SU-DHL-6 (cell line): ENCODE results near the gene ACOT8.

ENCODE experiments used
- H2AFZ ChIP-seq: fragments of 200-600 bp; sonication (generic); 2 replicates; pipeline ENCODE4 v1.6.1; 2014; ENCODE audit warnings: low read depth, mild to moderate bottlenecking, moderate library complexity, mixed read lengths, antibody characterized with exemption, low read length; ENCODE audit not compliant: severe bottlenecking
- H3F3A ChIP-seq: fragments of 200-600 bp; shearing (Covaris generic); 2 replicates; pipeline ENCODE4 v1.6.0; 2016; ENCODE audit warnings: antibody characterized with exemption, mild to moderate bottlenecking; ENCODE audit not compliant: insufficient read depth
- H3K27ac ChIP-seq: fragments of 200-600 bp; sonication (generic); 2 replicates; pipeline ENCODE4 v1.5.1; 2016; ENCODE audit warnings: low read depth, mild to moderate bottlenecking, low read length, moderate library complexity, mixed read lengths
- H3K27me3 ChIP-seq: fragments of 200-600 bp; sonication (generic), shearing (Covaris generic); 2 replicates; pipeline ENCODE4 v1.6.0; 2014; ENCODE audit warnings: mild to moderate bottlenecking, low read length
- H3K36me3 ChIP-seq: fragments of 200-600 bp; sonication (generic); 2 replicates; pipeline ENCODE4 v1.6.1; 2014; ENCODE audit warnings: mild to moderate bottlenecking, low read length, mixed read lengths
- H3K4me2 ChIP-seq: fragments of 300-600, 200-600 bp; shearing (Covaris generic), sonication (generic); 2 replicates; pipeline ENCODE4 v1.6.0; 2014; ENCODE audit warnings: low read length, low read depth, mild to moderate bottlenecking; ENCODE audit not compliant: poor library complexity, severe bottlenecking
- H3K4me3 ChIP-seq: fragments of 200-600 bp; sonication (generic); 2 replicates; pipeline ENCODE4 v1.5.1; 2014; ENCODE audit warnings: antibody characterized with exemption, low read length, mild to moderate bottlenecking, mixed read lengths; ENCODE audit not compliant: insufficient read depth, poor library complexity, severe bottlenecking
- H3K79me2 ChIP-seq: fragments of 200-600 bp; sonication (generic); 2 replicates; pipeline ENCODE4 v1.6.1; 2014; ENCODE audit warnings: mild to moderate bottlenecking, low read length, moderate library complexity; ENCODE audit not compliant: insufficient read depth
- H3K9ac ChIP-seq: fragments of 200-600 bp; sonication (generic); 2 replicates; pipeline ENCODE4 v1.7.0; 2014; ENCODE audit warnings: mild to moderate bottlenecking, low read length
- H3K9me2 ChIP-seq: fragments of 200-600 bp; sonication (generic); replicated peaks from 2 replicates; pipeline ENCODE4 v1.6.1; 2014; ENCODE audit warnings: low read length; ENCODE audit not compliant: insufficient read depth
- H3K9me3 ChIP-seq: fragments of 200-600 bp; sonication (generic); 2 replicates; pipeline ENCODE4 v1.6.1; 2014; ENCODE audit warnings: low read length, mixed read lengths; ENCODE audit not compliant: insufficient read depth
- H4K20me1 ChIP-seq: fragments of 200-600 bp; sonication (generic); 2 replicates; pipeline ENCODE4 v1.6.1; 2014; ENCODE audit warnings: low read depth, mild to moderate bottlenecking, antibody characterized with exemption, low read length, moderate library complexity, mixed read lengths
- EZH2phosphoT487 ChIP-seq: fragments of 200-600 bp; sonication (generic), shearing (Covaris generic); conservative IDR thresholded peaks from 2 replicates; pipeline ENCODE4 v1.6.1; 2018; ENCODE audit warnings: mild to moderate bottlenecking, antibody characterized with exemption, low read length, moderate library complexity, mixed read lengths
- TF ChIP-seq, protein P1 (sequence below): fragments of 200-600 bp; sonication (generic); IDR thresholded peaks from one replicate; pipeline ENCODE4 v1.5.1; 2017; ENCODE audit warnings: antibody characterized with exemption, mild to moderate bottlenecking, low read length, moderate library complexity; ENCODE audit not compliant: insufficient read depth, poor library complexity, severe bottlenecking

The ACOT8 gene

DNA sequence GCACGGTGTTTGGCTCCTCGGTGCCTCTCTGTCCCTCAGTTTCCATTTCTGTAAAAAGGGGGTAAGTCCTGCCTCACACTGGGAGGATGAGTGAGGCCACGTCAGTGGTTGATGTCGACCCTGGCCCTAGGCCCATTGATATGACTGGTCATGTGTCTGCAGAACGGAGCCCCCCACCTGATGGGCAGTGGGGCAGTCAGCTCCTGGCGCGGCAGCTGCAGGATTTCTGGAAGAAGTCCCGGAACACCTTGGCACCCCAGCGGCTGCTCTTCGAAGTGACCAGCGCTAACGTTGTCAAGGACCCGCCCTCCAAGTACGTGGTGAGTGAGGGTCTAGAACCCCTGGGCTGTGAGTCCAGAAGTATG lies 22.4 kb downstream of the ACOT8 start:
- TF ChIP-seq, protein P1, sequence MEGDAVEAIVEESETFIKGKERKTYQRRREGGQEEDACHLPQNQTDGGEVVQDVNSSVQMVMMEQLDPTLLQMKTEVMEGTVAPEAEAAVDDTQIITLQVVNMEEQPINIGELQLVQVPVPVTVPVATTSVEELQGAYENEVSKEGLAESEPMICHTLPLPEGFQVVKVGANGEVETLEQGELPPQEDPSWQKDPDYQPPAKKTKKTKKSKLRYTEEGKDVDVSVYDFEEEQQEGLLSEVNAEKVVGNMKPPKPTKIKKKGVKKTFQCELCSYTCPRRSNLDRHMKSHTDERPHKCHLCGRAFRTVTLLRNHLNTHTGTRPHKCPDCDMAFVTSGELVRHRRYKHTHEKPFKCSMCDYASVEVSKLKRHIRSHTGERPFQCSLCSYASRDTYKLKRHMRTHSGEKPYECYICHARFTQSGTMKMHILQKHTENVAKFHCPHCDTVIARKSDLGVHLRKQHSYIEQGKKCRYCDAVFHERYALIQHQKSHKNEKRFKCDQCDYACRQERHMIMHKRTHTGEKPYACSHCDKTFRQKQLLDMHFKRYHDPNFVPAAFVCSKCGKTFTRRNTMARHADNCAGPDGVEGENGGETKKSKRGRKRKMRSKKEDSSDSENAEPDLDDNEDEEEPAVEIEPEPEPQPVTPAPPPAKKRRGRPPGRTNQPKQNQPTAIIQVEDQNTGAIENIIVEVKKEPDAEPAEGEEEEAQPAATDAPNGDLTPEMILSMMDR = no peak
- TF ChIP-seq EZH2phosphoT487 = no peak
- H2AFZ ChIP-seq = no peak overlapping the region
- no peak overlapping the region for H3K27ac ChIP-seq
- H3K9ac ChIP-seq = no peak overlapping the region
- H3K9me2 ChIP-seq = no peaks in the 10 kb centered on the region
- no peaks in the 10 kb centered on the region for H3K9me3 ChIP-seq
- no peaks in the 10 kb centered on the region for H3K79me2 ChIP-seq
- no peak overlapping the region for H3K4me3 ChIP-seq
- H4K20me1 ChIP-seq = no peaks in the 10 kb centered on the region
- H3K36me3 ChIP-seq = no peaks in the 10 kb centered on the region
- H3F3A ChIP-seq = no peaks in the 10 kb centered on the region
- no peaks in the 10 kb centered on the region for H3K27me3 ChIP-seq
- H3K4me2 ChIP-seq = no peak overlapping the region

DNA sequence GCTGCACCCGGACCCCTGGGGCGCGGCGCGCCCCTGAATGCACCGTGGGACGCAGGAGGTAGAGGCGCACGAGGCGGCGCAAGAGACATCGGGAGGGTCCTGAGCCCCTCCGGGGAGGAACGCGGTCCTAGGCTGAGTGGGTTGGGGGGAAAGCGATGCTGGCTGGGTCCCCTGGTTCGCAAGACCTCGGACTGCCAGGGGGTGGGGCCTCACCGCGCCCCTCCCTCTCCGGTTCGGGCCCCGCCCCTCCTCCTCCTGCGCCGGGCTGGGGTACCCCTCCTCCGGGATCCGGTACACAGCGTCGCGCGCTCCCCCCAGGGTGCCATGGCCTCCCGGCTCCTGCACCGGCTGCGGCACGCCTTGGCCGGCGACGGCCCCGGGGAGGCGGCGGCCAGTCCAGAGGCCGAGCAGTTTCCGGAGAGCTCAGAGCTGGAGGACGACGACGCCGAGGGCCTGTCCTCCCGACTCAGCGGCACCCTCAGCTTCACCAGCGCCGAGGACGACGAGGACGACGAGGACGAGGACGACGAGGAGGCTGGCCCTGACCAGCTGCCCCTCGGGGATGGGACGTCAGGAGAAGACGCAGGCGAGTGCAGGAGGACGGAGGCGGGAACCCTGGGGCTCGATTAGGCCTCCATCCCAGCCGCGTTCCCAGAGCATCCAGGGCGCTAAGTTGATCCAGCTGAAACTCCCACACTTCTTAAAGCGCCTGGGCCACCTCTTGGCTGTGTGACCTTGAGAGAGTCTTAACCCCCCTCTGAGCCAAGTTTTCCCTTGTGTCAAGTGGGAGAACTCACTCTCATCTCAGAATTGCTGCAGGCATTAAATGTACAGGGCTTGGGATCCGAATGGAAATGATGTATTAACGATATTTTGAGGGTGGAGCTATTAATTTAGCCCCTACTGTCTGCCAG lies 23.1 kb downstream of the ACOT8 start:
- Histone ChIP-seq H3K9ac (no peak overlapping the region), H3K36me3 (no peaks in the 10 kb centered on the region), H3K27ac (no peak overlapping the region), H3K4me2 (no peak overlapping the region), H3K9me3 (no peaks in the 10 kb centered on the region), H3K79me2 (no peaks in the 10 kb centered on the region), H3F3A (no peaks in the 10 kb centered on the region), H2AFZ (no peak overlapping the region), H3K4me3 (no peak overlapping the region), H4K20me1 (no peaks in the 10 kb centered on the region), H3K9me2 (no peaks in the 10 kb centered on the region), H3K27me3 (no peaks in the 10 kb centered on the region)
- TF ChIP-seq, protein P1 = no peak
- no peak for TF ChIP-seq EZH2phosphoT487

DNA sequence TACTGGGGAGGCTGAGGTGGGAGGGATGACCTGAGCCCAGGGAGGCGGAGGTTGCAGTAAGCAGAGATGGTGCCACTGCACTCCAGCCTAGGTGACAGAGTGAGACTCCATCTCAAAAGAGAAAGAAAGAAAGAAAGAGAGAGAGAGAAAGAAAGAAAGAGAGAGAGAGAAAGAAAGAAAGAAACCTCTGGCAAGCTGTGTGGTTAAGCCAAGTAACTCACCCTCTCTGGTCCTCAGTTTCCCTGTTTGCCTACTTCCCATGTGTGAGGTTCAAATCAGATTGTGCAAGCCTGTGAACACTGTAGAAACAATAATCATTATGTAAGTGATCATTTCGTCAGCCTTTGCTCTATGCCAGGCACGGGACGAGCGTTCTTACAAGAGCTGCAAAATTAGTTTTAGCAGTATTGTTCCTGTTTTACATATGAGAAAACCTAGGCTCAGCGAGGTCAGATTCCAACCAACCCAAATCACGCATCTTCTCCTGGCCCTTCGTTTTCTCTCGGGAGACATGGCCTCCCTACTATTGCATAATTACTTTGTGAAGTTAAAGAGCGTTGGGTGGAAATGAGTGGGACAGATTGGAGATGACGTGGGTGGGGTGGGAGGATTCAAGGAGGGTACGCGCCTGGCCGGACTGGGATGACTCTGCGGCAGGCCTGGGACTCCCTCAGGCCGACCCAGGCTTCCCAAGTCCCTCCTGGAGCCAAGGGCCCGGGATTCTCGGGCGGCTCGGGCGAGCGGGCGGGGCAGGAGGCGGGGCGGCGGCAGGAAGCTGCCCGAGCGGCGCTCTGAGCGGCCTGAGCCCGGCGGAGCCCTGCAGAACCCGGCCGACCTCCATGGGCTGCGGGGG lies 23.9 kb downstream of the ACOT8 start, which contains the start of gene SNX21:
Gene SNX21 (plus strand): TSS at position 770 of the 853 bp plus-strand sequence. CDS start 121 bp downstream, outside the sequence.
- Histone ChIP-seq H4K20me1 (no peaks in the 10 kb centered on the region), H3K27ac (no peak within 1 kb of the TSS), H3K36me3 (no peaks in the 10 kb centered on the region), H3K4me2 (no peak within 1 kb of the TSS), H2AFZ (no peak within 1 kb of the TSS), H3K9ac (no peak within 1 kb of the TSS), H3K9me2 (no peaks in the 10 kb centered on the region), H3K9me3 (no peaks in the 10 kb centered on the region), H3K79me2 (no peaks in the 10 kb centered on the region), H3K27me3 (no peaks in the 10 kb centered on the region), H3F3A (no peaks in the 10 kb centered on the region), H3K4me3 (no peak within 1 kb of the TSS)
- TF ChIP-seq, protein P1 = no peak
- TF ChIP-seq EZH2phosphoT487 = no peak
